ENCODE results near the gene ADPRH.

- TF ChIP-seq CTCF (IDR thresholded peaks at IDR 0.05; ENCODE audit: low read depth, low read length) (0 out of 2 replicates have a peak, but pooled peaks have one; percentile 28), EZH2phosphoT487 (IDR thresholded peaks at IDR 0.05; ENCODE audit: low read depth) (no peak)
Measured at GRCh38 chr3:119619094-119619493, 39.8 kb downstream of the ADPRH start.

Measured in OCI-LY3 (cell line).